K562 (cell line): Measurements from ENCODE around the gene CRLF1. TPM values are rescaled to one million over a fixed set of nuclear protein-coding genes. Genes with fewer than 3 reads are reported as not detected.
A peak's percentile ranks its signal among the peaks of the same experiment; 100 is the strongest.

Experiments
- NFXL1 ChIP-seq: fragments of 450-650 bp; formaldehyde crosslinking; IDR thresholded peaks from 2 replicates; pipeline ENCODE4 v1.4.0; 2021; ENCODE audit warnings: mild to moderate bottlenecking
- NKRF ChIP-seq: fragments of 450-650 bp; IDR thresholded peaks from 2 replicates; pipeline ENCODE4 v1.6.1; 2016; ENCODE audit warnings: borderline replicate concordance
- U2AF2 ChIP-seq: fragments of 200-400 bp; formaldehyde crosslinking; optimal IDR thresholded peaks from 2 replicates; pipeline ENCODE3; 2017; ENCODE audit warnings: low read depth, mild to moderate bottlenecking, low read length
- ZBTB7A ChIP-seq: IDR thresholded peaks from 2 replicates; pipeline ENCODE4 v1.6.1; 2011; ENCODE audit warnings: low read depth, mild to moderate bottlenecking, low read length, moderate library complexity, borderline replicate concordance; ENCODE audit not compliant: control insufficient read depth
- ZNF318 ChIP-seq, 2 experiments: fragments of 450-650 bp; IDR thresholded peaks; 2 replicates each; pipeline ENCODE4 v1.6.1; 2016; ENCODE audit warnings: mild to moderate bottlenecking in 2 of 2, borderline replicate concordance in 1 of 2, low read depth in 1 of 2, moderate library complexity in 1 of 2
- ZNF41 ChIP-seq: fragments of 250-450 bp; sonication (Bioruptor Pico); conservative IDR thresholded peaks from 2 replicates; pipeline ENCODE4 v1.4.0; 2020; ENCODE audit warnings: mild to moderate bottlenecking
- ZNF583 ChIP-seq: fragments of 250-450 bp; sonication (Bioruptor Pico); IDR thresholded peaks from 2 replicates; pipeline ENCODE4 v1.4.0; 2020
- polyA plus RNA-seq, 8 experiments: library from polyadenylated mRNA; depleted of rRNA in 4 of 8; stranded (reverse) in 5 of 8; unstranded in 3 of 8; fragments of >200 nt; fragmentation: Nextera tagmentation in 2 of 8; fragmentation: Illumina TruSeq in 1 of 8; extraction: Ambion mirVana in 2 of 8; extraction: Trizol in 1 of 8; gene quantifications; 2 replicates each; pipeline versions ENCODE4 v1.2.1 to v1.2.3, GENCODE V29; 2011 to 2014; ENCODE audit warnings: inconsistent platforms in 1 of 8, missing spikeins in 1 of 8
- total RNA-seq, 7 experiments: library from RNA; depleted of rRNA in 6 of 7; stranded (reverse); fragments of >200 nt in 6 of 7; fragmentation: Illumina TruSeq in 2 of 7; extraction: Trizol in 2 of 7; gene quantifications; 2 replicates each; pipeline versions ENCODE4 v1.2.1 to v1.2.3, GENCODE V29; 2011 to 2021; ENCODE audit warnings: low replicate concordance in 1 of 7
- TF ChIP-seq, protein P1 (sequence below): fragments of 450-650 bp; formaldehyde crosslinking; IDR thresholded peaks from 2 replicates; pipeline ENCODE4 v1.4.0; 2020; ENCODE audit warnings: mild to moderate bottlenecking, mixed read lengths
- TF ChIP-seq, protein P2 (sequence below): fragments of 250-450 bp; sonication (Bioruptor Pico); IDR thresholded peaks from 2 replicates; pipeline ENCODE4 v1.4.0; 2020
- TF ChIP-seq, protein P3 (sequence below): fragments of 450-650 bp; IDR thresholded peaks from 2 replicates; pipeline ENCODE4 v1.7.1; 2018; ENCODE audit warnings: mild to moderate bottlenecking, low read depth; ENCODE audit not compliant: partially characterized antibody

CRLF1 gene
- total and polyA plus RNA-seq, 9 of the 15 experiments (the other 6 are each of a cell fraction or from before 2014, with no cell fraction given): 0.85 to 3.6 (median 1.7) TPM

- TF ChIP-seq ZNF318 (IDR thresholded peaks at IDR 0.05; ENCODE audit: borderline replicate concordance in 1 of 2, low read depth in 1 of 2) (0 out of 4 replicates have a peak, but pooled peaks of 1 of the 2 experiments have one; percentile 35), ZNF583 (CRISPR knock-in tag) (no peak), ZBTB7A (no peak; the same call in 1 of the 2 replicates), NFXL1 (no peak), NKRF (0 out of 2 replicates have a peak, but pooled peaks have one; percentile 10), U2AF2 (no peak), ZNF41 (CRISPR knock-in tag) (no peak)
- TF ChIP-seq, protein P1, sequence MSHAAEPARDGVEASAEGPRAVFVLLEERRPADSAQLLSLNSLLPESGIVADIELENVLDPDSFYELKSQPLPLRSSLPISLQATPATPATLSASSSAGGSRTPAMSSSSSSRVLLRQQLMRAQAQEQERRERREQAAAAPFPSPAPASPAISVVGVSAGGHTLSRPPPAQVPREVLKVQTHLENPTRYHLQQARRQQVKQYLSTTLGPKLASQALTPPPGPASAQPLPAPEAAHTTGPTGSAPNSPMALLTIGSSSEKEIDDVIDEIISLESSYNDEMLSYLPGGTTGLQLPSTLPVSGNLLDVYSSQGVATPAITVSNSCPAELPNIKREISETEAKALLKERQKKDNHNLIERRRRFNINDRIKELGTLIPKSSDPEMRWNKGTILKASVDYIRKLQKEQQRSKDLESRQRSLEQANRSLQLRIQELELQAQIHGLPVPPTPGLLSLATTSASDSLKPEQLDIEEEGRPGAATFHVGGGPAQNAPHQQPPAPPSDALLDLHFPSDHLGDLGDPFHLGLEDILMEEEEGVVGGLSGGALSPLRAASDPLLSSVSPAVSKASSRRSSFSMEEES (CRISPR knock-in tag): no peak
- TF ChIP-seq, protein P2, sequence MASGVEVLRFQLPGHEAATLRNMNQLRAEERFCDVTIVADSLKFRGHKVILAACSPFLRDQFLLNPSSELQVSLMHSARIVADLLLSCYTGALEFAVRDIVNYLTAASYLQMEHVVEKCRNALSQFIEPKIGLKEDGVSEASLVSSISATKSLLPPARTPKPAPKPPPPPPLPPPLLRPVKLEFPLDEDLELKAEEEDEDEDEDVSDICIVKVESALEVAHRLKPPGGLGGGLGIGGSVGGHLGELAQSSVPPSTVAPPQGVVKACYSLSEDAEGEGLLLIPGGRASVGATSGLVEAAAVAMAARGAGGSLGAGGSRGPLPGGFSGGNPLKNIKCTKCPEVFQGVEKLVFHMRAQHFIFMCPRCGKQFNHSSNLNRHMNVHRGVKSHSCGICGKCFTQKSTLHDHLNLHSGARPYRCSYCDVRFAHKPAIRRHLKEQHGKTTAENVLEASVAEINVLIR: no peak
- TF ChIP-seq, protein P3, sequence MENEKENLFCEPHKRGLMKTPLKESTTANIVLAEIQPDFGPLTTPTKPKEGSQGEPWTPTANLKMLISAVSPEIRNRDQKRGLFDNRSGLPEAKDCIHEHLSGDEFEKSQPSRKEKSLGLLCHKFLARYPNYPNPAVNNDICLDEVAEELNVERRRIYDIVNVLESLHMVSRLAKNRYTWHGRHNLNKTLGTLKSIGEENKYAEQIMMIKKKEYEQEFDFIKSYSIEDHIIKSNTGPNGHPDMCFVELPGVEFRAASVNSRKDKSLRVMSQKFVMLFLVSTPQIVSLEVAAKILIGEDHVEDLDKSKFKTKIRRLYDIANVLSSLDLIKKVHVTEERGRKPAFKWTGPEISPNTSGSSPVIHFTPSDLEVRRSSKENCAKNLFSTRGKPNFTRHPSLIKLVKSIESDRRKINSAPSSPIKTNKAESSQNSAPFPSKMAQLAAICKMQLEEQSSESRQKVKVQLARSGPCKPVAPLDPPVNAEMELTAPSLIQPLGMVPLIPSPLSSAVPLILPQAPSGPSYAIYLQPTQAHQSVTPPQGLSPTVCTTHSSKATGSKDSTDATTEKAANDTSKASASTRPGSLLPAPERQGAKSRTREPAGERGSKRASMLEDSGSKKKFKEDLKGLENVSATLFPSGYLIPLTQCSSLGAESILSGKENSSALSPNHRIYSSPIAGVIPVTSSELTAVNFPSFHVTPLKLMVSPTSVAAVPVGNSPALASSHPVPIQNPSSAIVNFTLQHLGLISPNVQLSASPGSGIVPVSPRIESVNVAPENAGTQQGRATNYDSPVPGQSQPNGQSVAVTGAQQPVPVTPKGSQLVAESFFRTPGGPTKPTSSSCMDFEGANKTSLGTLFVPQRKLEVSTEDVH: peak; percentile 68
Measured at GRCh38 chr19:18543814-18544475, 62.7 kb downstream of the CRLF1 start (continued).
